HG03469 (cell line): ENCODE data around the gene SLC51A.
"Not testable (repeated sequence)": the region's sequence is repeated elsewhere in the genome, so short reads cannot be mapped to it uniquely, and the experiment has no call there.

ENCODE experiments used
- ATAC-seq: cut with Tn5 transposase; IDR thresholded peaks from one replicate; pipeline ENCODE4 v1.9.1; 2021; ENCODE audit warnings: mild to moderate bottlenecking, moderate library complexity, moderate number of reproducible peaks; ENCODE audit not compliant: unreplicated experiment

Gene SLC51A

GRCh38 chr3:196237203-196237602 is 20.9 kb downstream of the SLC51A start:
- ATAC-seq = no peak

GRCh38 chr3:196238612-196239560 is 22.6 kb downstream of the SLC51A start:
- ATAC-seq = no peak

GRCh38 chr3:196240424-196240823 is 24.1 kb downstream of the SLC51A start:
- no peak for ATAC-seq

DNA sequence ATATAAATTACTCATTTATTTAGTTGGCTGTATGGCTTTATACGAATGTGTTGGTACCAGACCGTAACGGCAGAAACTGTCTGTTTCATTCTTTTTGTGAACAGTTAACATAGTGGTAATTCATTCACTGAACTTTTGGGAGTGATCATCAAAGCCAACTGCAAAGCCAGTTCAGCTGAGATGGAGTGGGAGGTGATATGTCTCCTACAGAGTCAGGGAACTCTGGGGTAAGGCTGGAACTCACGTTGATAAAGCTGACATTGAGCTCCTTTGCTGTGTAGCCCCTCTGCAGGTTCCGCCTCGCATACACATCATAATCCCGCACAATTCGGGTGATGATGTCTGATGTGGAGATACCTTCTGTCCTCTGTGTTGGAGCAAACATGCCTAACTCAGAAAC is 25.4 kb downstream of the SLC51A start:
- no peak for ATAC-seq

DNA sequence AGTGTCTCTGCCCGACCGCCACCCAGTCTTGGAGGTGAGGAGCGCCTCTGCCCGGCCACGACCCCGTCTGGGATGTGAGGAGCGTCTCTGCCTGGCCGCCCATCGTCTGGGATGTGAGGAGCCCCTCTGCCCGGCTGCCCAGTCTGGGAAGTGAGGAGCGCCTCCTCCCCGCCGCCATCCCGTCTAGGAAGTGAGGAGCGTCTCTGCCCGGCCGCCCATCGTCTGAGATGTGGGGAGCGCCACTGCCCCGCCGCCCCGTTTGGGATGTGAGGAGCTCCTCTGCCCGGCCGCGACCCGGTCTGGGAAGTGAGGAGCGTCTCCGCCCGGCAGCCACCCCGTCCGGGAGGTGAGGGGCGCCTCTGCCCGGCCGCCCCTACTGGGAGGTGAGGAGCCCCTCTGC is 27.8 kb downstream of the SLC51A start:
- ATAC-seq = not testable (repeated sequence)

- no peak for ATAC-seq
Observed at GRCh38 chr3:196246612-196247308, 30.4 kb downstream of the SLC51A start.

- no peak for ATAC-seq
Observed at GRCh38 chr3:196251918-196252317, 35.6 kb downstream of the SLC51A start.

DNA sequence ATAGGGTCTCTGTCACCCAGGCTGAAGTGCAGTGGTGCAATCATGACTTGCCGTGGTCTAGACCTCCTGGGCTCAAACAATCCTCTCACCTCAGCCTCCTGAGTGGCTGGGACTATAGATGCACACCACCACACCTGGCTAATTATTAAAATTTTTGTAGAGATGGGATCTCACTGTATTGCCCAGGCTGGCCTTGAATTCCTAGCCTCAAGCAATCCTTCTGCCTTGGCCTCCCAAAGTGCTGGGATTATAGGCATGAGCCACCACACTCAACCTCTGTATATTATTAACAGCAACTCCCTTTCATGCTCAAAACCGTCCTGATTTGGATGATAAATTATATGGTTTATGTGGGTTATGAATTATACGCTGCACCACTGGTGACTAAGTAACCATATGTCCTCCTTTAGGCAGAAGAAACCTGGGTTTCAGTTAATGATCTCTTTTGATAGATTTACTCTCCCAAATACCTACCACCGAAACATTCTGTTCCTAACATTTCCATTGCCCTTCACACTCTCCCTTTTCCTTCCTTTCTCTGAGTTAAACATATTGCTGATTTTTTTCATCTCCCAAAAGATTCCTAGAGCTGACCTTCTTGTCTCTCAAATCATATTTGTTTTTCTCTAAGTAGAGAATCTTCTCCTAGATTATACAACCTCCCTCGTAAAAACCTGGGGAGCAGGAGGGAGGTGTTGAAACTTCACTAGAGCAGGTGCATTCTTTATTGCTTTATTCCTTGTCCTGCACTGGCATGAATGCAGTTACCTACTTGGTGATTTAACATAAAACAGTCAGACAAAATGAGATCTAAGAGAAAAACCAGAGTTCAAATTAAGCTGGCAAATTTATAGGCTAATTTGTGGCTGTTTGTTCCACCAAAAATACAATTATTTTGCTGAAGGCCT is 38.3 kb downstream of the SLC51A start:
- ATAC-seq = no peak

- no peak for ATAC-seq
Observed at GRCh38 chr3:196255776-196256175, 39.4 kb downstream of the SLC51A start.

DNA sequence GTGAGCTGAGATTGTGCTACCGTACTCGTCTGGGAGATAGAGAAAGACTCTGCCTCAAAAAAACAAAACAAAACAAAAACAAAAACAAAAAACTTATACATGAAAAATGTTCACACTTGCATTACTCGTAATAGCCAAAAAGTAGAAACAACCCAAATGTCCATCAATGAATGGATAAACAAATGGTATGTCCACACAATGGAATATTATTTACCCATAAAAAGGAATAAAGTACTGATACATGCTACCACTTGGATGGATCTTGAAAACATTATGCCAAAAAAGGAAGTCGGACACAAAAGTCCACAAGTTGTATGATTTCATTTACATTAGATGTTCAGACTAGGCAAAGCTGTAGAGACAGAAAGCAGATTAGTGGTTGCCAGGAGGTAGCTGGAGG is 44.5 kb downstream of the SLC51A start:
- no peak for ATAC-seq

DNA sequence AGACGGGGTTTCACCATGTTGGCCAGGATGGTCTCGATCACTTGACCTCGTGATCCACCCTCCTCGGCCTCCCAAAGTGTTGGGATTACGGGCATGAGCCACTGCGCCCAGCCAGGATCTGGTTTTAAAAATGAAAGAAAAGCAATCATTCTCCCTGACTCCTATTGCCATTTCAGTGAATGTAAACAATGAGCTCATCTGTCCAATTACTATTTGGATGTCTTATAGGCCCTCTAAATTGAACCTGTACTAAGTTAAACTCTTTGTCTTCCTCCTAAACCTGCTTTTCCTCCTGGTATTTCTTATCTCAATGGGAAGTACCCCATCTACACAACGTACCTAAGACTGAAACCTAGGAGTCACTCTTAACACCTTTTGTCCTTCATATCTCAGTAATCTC is 47.5 kb downstream of the SLC51A start:
- ATAC-seq = no peak

GRCh38 chr3:196268284-196269163 is 52.2 kb downstream of the SLC51A start:
- ATAC-seq = no peak

DNA sequence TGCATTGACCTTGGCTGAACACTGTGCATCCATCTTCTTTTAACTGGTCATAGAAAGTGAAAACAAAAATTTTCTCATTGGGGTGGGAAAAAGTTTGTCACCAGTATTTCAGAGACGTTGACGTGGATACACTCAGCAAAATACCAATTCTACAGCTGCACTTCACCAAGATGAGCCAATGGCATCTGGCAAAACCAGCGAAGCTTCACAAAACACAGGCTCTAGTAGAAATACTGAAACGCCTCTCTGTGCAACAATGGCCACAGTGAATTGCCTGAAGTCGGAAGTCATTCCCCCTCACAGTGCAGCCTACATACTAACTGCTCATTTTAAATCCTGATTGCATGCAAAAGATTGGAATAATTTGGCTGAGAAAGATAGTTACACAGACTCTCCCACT is 54.2 kb downstream of the SLC51A start:
- no peak for ATAC-seq

DNA sequence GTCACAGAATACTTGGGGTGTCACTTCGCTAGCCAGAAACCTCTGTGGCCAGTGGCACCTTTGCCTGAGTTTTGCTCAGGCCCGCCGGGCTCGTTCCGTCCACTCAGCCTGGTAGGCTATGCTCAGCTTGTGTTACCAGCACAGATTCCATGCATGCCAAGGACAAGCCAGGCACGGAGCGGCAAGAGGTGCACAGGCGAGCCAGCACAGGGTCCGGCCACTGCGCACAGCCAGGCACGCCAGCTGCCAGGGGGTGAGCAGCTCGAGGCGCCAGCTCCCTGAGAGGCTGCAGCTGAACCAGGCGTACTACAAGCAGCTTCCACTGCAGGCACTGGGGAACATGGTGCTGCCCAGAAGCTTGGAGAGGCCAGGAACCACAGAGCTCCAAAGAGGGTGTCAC is 56.5 kb downstream of the SLC51A start:
- no peak for ATAC-seq

DNA sequence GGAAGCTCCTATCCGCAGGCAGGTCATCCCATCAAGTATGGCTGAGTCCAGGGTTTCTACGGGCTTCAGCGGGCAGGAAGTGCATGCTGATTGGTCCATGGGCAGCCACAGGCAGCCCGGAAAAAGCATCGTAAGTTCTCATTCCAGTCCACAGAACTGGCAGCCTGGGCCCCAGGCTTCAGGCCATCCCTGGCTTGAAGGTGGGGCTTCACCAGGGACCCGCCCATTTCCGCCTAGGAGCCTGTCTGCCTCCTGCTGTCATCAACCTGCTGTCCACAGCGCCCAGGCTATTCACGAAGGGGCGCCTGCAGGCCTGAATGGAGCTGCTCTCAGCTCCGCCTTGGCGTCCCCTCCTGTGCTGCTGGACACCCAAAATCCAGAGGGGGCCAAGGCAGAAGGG is 57.3 kb downstream of the SLC51A start:
- no peak for ATAC-seq

DNA sequence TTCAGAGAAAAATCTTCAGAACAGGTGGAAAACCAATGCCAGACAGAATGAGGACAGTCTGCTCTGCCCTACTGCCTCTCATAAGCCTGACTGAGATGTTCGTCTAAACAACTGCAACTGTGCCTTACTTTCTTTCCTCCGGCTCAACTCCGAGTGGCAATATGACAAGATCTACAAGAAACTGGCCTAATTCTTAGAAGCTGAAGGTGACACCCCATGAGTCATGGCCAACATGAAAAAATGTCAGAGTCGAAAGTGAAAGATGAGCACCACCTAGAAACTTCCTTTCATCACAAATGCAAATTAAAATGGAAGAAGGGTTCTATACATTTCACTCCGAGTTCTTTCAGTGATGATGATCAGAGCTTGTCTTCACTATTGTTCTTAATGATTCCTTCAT is 58.3 kb downstream of the SLC51A start:
- peak; percentile 64 for ATAC-seq

- ATAC-seq = no peak
Observed at GRCh38 chr3:196275126-196275525, 58.8 kb downstream of the SLC51A start.

GRCh38 chr3:196280689-196281440 is 64.5 kb downstream of the SLC51A start:
- no peak for ATAC-seq

DNA sequence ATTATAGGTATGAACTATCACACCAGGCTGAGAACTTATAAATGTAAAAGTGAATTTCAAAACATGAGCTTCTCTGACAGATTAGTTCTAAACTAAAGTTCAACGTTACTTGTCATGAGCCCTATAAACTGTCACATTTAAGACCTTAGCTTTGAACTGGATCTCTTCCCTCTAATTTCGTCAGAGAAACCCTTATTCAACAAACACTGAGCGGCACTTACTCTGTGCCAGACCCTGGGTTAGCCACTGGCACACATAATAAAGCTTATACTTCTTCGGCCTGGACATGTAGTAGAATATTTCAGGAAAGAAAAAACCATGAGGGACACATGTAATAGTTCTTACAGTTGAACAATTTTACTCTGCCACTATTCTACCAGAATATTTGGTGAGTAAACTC is 65.6 kb downstream of the SLC51A start:
- no peak for ATAC-seq
